ENCODE data around the gene SNPH.

Gene SNPH

DNA sequence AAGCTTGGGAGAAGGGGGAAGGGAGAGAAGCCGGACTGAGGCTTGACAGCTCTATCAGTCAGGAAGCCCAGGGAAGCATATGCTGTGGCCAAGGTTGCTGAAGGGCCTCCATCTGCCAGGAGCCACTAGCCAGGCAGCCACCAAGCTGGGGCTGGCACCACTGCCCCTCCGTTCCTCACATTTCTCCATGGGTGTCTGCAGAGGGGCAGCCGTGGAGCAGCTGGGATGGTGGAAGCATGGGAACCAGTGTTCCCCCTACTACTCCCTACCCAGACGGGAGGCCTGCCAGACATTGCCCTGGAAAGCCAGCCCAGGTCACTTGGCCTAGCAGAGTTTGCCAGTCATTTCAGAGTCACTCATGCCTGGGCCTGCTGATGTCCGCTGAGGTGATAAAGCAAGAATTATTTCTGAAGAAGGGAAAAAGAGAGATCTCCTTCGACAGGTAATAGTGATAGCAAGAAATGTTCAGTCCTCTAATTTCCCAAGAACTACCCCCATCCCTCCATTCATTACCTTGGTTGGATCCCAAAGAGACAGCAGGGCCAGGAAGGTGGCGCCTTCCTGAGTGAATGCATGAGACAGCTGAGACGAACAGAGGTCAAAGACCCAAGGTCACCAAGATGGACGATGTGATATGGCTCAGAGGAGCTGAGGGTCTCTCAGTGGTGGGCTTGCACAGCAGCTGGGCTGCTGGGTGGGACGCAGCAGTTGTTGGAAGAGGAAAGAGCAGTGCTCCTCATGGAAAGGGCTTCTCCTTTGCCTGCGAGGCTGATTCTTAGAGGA lies 21.9 kb downstream of the SNPH start:
- DNase-seq, result no peak

- no peak for DNase-seq
These were observed 25.2 kb downstream of the SNPH start for GRCh38 chr20:1291191-1291741.

DNA sequence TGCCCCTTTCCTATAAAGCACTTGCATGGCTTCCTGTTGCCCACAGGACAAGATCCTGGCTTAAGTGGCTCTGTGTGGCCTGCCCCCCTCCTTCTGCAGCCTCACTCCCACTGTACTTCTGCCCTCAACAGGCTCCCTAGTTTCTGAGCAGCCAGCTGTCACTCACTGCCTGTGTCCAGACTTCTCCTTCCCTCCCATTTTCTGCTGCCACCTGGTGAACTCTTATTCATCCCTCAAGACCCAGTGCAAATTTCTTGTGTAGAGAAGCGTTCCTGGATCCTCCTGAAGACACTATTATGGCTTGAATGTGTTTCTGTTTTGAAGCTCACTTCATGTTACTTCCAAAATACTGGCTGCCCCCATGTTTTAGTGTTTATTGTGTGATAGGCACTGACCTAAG lies 26.5 kb downstream of the SNPH start:
- DNase-seq, result no peak

DNA sequence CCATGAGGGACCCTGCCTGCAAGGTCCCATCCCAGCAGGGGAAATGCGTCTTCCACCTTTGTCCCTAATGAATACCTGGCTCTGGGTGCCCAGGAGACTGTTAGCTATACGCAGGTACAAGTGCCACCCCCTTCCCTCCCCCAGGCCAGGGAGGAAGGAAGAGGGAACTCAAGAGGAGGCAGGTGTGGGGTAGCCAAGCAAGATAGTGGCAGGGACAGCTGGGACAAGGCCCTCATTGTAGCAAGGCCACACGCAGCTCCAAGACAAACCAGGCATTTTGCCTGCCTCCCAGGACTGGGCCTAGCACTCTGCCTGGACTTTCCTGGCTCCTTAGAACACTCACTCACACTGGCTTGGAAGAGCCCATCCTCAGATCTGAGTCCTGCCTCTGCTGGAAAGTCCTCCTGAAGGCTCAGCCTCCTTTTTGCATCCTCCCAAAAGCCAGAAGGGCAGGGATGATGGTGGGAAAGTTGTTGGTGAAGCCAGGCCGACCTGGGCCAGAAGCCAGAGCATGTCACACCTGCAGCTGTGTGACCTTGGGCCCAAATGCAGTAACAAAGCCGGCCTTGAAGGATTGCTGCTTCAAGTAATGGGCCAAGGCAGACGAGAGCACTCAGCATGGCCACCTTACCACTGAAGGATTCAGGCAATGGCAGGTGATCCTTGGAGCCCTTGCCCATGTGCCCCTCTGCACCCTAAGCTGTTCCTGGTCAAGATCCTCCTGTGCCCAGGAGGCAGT lies 27.7 kb downstream of the SNPH start:
- no peak for DNase-seq

DNA sequence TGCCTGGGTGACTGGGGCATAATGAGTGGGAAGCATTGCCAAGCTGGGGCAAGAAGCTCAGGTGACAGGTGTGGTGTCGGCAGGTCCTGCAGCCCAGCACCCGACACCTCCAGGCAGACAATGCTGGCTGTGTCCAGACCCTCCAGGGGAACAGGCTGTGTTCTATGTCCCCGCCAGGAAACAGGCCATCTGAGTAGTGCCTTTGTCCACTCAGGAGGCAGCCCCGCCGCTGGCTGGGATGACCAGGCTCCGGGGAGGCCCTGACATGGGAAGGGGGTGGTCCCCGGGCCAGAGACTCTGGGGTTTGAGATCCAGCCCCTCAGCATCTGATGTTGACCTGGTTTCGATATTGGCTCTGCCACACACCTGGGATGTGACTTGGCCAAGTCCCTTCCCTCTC lies 28.4 kb downstream of the SNPH start:
- DNase-seq, result no peak

GRCh38 chr20:1295276-1295930 lies 29.3 kb downstream of the SNPH start:
- DNase-seq, result no peak

DNA sequence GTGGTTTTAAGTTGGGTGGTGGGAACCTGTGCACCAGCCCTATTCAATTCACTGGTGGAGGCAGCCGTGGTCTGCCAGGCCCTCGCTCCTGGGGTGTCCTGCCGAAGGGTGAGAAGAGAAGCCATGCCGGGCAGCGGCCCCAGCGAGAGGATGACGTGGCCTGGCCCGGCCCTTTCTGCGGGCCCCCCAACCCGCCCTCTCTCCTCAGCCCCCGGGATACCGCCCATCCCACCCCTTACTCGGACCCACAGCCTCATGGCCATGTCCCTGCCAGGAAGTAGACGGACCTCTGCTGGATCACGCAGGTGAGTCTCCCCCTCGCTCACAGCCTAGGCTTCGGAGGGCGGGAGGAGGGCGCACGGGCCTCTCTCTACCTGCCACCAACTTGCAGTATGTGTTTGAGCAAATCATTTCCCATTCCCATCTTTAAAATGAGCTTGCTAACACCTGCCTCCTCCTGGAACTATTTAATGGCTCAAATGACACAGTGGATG lies 30.1 kb downstream of the SNPH start:
- DNase-seq, result no peak

GRCh38 chr20:1296922-1297321 lies 30.8 kb downstream of the SNPH start:
- no peak for DNase-seq

DNA sequence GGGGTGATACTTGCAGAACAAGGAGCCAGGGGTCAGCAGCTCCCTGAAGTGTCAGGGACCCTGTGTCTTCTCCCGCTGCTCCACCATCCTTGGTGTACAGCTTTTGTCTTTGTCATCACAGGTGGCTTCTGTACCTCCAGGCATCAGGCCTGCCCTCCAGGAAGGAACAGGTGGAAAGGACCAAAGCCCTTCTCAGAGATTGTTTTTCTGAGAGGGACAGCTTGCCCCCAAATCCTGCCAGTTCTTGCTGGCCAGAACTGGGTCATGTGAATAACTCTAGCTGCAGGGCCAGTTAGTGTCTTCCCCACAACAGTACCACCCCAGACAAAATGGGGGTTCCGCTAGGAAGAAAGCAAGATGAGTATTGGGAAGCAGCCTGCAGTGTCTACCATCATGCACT lies 31.4 kb downstream of the SNPH start:
- no peak for DNase-seq

DNA sequence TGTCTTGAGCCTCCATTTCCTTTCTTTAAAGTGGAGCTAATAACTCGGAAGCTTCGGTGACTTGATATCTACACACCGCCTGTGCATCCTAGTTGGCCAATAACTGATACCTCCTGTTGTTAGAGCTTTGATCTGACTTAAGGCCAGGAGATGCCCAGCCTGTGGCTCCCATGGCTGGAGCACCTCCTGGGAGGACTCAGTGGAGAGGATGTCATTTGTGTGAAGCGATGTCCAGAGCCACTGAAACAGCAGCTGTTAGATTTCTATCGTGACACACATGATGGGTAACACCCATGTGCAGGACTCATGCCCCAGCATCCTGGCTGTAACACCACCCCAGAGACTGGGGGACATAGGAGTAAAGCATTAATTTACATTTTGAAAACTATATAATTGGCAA lies 32.1 kb downstream of the SNPH start:
- no peak for DNase-seq

DNA sequence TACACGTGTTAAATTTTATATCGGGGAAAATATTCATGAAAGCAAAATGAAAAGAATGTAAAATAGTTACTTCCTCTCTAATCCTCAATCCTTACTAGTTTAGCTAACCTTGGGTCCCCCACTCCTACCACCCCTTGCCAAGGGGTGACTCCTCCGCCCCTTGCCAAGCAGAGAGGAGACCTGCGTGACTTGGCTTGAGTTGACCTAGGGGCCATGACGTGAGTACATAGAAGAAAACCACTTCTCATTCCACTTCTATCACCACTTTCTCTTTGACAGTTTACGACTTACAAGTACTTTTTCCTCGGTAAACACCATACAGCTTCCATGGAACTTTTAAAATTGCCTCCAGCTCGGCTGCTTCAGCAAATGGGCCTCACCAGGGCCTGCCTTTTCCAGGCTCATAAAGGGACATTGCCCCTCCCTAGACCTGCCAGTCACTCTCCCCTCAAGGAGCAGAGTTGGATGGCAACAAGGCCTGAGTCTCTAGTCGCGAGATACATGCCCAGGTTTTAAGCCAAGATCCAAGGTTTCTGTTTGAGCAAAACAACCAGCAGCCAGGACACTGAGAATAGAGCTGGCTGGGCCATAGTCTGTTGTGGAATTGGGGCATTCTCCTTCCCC lies 32.9 kb downstream of the SNPH start:
- no peak for DNase-seq

DNA sequence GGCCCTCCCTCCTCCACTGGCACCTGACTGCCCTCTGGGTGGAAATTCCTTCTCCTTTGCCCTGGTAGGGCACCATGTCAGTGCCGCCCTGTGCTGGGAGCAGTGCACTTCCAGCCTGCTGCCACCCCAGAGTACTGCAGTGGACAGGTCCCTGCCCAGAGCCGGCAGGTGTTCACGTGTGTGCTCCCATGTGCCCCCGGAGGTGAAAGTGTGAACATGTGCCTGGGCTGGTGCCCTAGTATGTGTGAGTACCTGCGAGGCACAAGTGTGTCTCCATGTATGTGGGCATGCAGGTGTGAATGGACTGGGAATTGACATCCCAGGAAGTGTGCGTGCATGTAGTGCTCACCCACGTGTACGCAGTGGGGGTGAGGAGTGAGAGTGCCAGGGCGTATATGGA lies 33.4 kb downstream of the SNPH start:
- DNase-seq, result no peak

DNA sequence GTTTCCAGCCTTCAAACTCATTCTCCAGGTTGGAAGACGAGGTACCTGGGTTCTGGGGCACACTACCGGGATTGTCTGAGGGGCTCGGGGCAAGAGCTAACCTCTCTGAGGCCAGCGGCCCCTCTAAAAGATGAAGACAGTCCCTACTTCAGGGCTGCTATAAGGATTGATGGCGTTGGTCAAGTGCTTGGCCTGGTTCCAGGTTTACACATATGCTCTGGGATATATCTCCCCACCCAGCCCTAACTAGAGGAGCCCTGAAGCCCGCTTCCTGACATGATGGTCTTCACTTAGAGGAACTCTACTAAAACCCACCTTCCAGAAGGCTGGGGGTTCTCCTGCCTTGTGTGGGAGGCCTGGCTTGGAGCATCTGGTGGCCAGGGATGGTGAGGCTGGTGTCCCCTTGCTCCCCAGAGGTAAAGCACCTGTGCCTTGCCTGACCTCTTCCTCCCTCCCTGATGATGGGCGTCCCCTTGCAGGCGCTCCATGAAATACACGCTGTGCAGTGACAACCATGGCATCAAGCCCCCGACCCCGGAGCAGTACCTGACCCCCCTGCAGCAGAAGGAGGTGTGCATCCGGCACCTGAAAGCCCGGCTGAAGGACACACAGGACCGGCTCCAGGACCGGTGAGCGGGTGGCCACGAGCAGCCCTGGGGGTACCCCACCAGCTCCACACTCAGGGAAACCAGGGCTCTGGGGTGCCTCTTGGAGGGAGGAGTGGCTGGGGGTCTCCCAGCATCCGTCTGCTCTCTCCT lies 34.2 kb downstream of the SNPH start:
- no peak for DNase-seq

DNA sequence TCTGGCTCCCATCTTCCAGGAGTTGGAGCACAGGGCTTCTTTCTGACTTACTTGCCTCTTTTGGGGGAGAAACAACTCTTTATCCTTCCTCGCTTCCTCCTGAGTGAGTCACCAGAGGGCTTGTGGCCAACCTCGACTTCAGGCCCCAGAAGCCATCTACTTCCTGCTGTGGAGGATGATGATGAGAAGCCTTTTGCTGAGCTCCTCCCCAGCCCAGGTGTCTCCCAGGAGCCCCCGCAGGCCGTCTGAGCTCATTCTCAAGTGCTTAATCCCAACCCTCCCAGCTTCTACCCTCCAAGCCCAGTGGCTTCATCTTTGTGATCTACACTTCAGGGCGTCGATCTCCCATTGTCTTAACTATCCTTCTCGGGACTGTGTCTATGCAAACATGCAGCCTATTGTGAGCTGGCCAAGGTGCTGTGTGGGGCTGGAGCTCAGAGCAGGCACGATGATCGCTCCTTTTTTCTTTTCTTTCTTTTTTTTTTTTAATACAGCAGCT lies 35.0 kb downstream of the SNPH start:
- peak; percentile 14 for DNase-seq

GRCh38 chr20:1302685-1303541 lies 36.8 kb downstream of the SNPH start:
- no peak for DNase-seq

DNA sequence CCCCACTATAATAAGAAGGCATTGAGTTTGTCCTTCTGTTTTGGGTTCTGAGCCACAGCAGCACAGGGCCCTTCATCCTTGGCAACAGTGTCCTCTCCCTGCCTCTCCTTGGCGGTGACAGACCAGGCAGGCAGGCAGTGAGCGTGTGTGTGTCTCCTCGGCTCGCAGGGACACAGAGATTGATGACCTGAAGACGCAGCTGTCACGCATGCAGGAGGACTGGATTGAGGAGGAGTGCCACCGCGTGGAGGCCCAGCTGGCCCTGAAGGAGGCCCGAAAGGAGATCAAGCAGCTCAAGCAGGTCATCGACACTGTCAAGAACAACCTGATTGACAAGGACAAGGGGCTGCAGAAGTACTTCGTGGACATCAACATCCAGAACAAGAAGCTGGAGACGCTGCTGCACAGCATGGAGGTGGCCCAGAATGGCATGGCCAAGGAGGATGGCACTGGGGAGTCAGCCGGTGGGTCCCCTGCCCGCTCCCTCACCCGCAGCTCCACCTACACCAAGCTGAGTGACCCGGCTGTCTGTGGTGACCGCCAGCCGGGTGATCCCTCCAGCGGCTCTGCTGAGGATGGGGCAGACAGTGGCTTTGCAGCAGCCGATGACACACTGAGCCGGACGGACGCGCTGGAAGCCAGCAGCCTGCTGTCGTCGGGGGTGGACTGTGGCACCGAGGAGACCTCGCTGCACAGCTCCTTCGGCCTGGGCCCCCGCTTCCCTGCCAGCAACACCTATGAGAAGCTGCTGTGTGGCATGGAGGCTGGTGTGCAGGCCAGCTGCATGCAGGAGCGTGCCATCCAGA lies 38.8 kb downstream of the SNPH start:
- no peak for DNase-seq

- DNase-seq, result no peak
These were observed 39.6 kb downstream of the SNPH start for GRCh38 chr20:1305712-1306111.

GRCh38 chr20:1306316-1307135 lies 40.4 kb downstream of the SNPH start:
- no peak for DNase-seq

DNA sequence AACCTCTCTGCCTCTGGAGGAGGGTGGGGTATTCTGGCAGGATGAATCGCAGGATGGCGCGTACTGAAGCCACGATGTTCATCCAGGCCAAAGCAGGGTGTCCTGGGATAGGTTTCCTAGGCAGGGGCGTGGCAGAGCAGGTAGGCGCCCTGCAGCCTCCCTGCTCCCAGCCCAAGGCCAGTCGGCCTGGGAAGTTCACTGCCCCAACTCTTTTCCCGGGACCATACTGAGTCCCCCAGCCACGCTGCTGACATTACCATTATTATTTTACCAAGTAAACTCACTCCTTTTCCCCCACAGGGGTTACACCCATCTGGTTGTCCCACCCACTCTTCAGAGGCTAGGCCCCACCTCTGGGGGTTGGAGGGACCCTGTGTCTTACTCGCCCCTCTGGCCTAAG lies 41.1 kb downstream of the SNPH start:
- DNase-seq, result no peak

All from KG1 (cell line).